DOHH2 (cell line): ENCODE data around the gene INSM1.

ENCODE experiments used
- H3F3A ChIP-seq: fragments of 200-600 bp; sonication (generic), shearing (Covaris generic); 2 replicates; pipeline ENCODE4 v1.6.0; 2016; ENCODE audit warnings: antibody characterized with exemption, mild to moderate bottlenecking; ENCODE audit not compliant: control insufficient read depth, insufficient read depth
- H3K27ac ChIP-seq: fragments of 200-600 bp; sonication (generic); 2 replicates; pipeline ENCODE4 v1.5.1; 2014; ENCODE audit warnings: low read depth, mild to moderate bottlenecking, low read length, moderate library complexity
- H3K27me3 ChIP-seq: fragments of 200-600 bp; sonication (generic); 2 replicates; pipeline ENCODE4 v1.6.1; 2014; ENCODE audit warnings: mild to moderate bottlenecking, low read length, mixed read lengths; ENCODE audit not compliant: control insufficient read depth
- H3K36me3 ChIP-seq: fragments of 200-600 bp; sonication (generic); 2 replicates; pipeline ENCODE4 v1.6.1; 2014; ENCODE audit warnings: mild to moderate bottlenecking, low read length, moderate library complexity, mixed read lengths; ENCODE audit not compliant: control insufficient read depth
- H3K4me1 ChIP-seq: fragments of 200-600 bp; sonication (generic); 2 replicates; pipeline ENCODE4 v1.6.1; 2014; ENCODE audit warnings: mild to moderate bottlenecking, low read length, mixed read lengths; ENCODE audit not compliant: control insufficient read depth
- H3K4me2 ChIP-seq: fragments of 200-600 bp; sonication (generic); 2 replicates; pipeline ENCODE4 v1.6.0; 2014; ENCODE audit warnings: mild to moderate bottlenecking, low read length, moderate library complexity
- H3K4me3 ChIP-seq: fragments of 200-600 bp; sonication (generic); 2 replicates; pipeline ENCODE4 v1.5.1; 2014; ENCODE audit warnings: mild to moderate bottlenecking, low read length, mixed read lengths
- H3K79me2 ChIP-seq: fragments of 200-600 bp; sonication (generic); 2 replicates; pipeline ENCODE4 v1.6.1; 2014; ENCODE audit warnings: mild to moderate bottlenecking, low read length, mixed read lengths; ENCODE audit not compliant: control insufficient read depth
- H3K9me2 ChIP-seq: fragments of 200-600 bp; sonication (generic); replicated peaks from 2 replicates; pipeline ENCODE4 v1.6.1; 2014; ENCODE audit warnings: mild to moderate bottlenecking, low read length, mixed read lengths; ENCODE audit not compliant: control insufficient read depth
- H3K9me3 ChIP-seq: fragments of 200-600 bp; sonication (generic); 2 replicates; pipeline ENCODE4 v1.6.1; 2014; ENCODE audit warnings: antibody characterized with exemption, low read length, mixed read lengths; ENCODE audit not compliant: control insufficient read depth, insufficient read depth
- H4K20me1 ChIP-seq: fragments of 200-600 bp; sonication (generic); 2 replicates; pipeline ENCODE4 v1.6.0; 2014; ENCODE audit warnings: low read depth, mild to moderate bottlenecking, antibody characterized with exemption, low read length, moderate library complexity; ENCODE audit not compliant: control insufficient read depth, insufficient read depth
- EZH2phosphoT487 ChIP-seq: fragments of 200-600 bp; sonication (generic); IDR thresholded peaks from 2 replicates; pipeline ENCODE4 v1.6.1; 2017; ENCODE audit warnings: borderline replicate concordance, mild to moderate bottlenecking, antibody characterized with exemption, low read length, moderate library complexity, mixed read lengths
- TF ChIP-seq, protein P1 (sequence below): fragments of 200-600 bp; sonication (generic); IDR thresholded peaks from one replicate; pipeline ENCODE4 v1.5.1; 2014; ENCODE audit warnings: antibody characterized with exemption, mild to moderate bottlenecking, low read depth, low read length; ENCODE audit not compliant: poor library complexity, severe bottlenecking

INSM1 gene

DNA sequence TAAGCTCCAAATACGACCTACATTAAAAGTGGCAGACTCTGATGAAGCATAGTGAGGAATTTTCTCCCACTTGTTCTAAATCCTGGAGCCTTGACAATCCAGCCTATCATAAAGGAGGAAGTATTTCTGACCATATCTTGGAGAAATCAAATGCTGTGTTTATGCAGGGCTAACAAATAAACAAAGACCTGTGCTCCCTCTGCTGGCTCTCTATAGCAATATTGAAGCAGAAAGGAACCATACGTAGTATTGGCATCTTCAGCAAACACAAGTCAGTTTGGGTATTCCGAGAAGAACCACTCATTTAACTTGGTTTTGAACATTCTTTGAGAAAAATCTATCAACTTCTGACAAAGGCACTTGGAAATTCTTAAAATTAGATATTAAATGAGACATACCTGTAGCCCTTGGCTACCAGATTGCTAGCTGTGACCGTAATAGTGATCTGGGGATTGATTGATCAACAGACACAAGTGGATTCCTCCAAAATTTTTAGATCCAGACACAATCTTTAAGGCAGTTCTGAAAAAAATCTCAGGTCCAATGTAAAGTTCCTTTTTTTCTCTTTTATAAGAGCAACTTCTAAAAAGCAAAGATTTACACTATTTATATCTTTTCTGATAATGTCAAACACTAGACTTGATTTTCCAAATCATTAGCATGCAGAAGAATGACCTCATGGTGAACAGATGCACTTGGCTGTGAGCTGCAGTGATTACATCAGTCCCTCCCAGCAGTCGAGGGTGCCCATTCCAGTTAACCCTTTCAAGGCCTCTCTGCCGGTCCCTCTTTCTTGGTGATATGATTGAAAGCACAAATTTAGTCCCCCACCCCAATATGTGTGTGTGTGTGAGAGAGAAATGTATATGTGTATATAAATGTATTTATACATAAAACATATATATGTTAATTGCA, 40.2 kb downstream of the INSM1 start:
- TF ChIP-seq, protein P1, sequence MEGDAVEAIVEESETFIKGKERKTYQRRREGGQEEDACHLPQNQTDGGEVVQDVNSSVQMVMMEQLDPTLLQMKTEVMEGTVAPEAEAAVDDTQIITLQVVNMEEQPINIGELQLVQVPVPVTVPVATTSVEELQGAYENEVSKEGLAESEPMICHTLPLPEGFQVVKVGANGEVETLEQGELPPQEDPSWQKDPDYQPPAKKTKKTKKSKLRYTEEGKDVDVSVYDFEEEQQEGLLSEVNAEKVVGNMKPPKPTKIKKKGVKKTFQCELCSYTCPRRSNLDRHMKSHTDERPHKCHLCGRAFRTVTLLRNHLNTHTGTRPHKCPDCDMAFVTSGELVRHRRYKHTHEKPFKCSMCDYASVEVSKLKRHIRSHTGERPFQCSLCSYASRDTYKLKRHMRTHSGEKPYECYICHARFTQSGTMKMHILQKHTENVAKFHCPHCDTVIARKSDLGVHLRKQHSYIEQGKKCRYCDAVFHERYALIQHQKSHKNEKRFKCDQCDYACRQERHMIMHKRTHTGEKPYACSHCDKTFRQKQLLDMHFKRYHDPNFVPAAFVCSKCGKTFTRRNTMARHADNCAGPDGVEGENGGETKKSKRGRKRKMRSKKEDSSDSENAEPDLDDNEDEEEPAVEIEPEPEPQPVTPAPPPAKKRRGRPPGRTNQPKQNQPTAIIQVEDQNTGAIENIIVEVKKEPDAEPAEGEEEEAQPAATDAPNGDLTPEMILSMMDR, result peak; percentile 32
- TF ChIP-seq EZH2phosphoT487, result no peak
- no peaks in the 10 kb centered on the region for H3K36me3 ChIP-seq
- H3K27me3 ChIP-seq, result no peaks in the 10 kb centered on the region
- H4K20me1 ChIP-seq, result no peaks in the 10 kb centered on the region
- H3K4me3 ChIP-seq, result no peak overlapping the region
- no peak overlapping the region for H3K4me2 ChIP-seq
- no peaks in the 10 kb centered on the region for H3K9me2 ChIP-seq
- no peaks in the 10 kb centered on the region for H3K9me3 ChIP-seq
- no peaks in the 10 kb centered on the region for H3K4me1 ChIP-seq
- no peaks in the 10 kb centered on the region for H3K79me2 ChIP-seq
- no peaks in the 10 kb centered on the region for H3F3A ChIP-seq
- no peak overlapping the region for H3K27ac ChIP-seq

DNA sequence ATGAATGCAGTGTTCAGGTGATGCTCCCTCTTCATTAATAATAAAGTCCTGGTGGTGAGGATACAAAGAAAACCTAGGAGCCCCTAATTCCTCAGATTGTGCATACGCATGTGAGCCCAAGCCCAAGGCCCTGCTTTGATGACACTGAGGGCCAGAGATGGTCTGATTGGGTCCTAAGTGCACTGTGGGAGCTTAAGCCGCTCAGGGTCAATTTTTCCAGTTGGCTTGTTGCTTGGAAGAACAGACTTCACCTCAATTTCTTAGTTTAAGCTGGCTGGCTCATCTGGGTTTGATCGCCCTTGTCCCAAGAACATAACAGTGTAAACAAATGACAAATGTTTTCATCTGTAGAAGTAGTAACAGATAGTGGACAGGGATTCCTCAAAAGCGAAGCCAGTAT, 41.4 kb downstream of the INSM1 start:
- no peaks in the 10 kb centered on the region for H3K9me3 ChIP-seq
- no peak overlapping the region for H3K4me2 ChIP-seq
- H4K20me1 ChIP-seq, result no peaks in the 10 kb centered on the region
- H3K4me3 ChIP-seq, result no peak overlapping the region
- H3K27ac ChIP-seq, result no peak overlapping the region
- no peaks in the 10 kb centered on the region for H3K4me1 ChIP-seq
- H3K36me3 ChIP-seq, result no peaks in the 10 kb centered on the region
- H3K9me2 ChIP-seq, result no peaks in the 10 kb centered on the region
- H3K27me3 ChIP-seq, result no peaks in the 10 kb centered on the region
- TF ChIP-seq, protein P1, result no peak
- TF ChIP-seq EZH2phosphoT487, result no peak
- H3K79me2 ChIP-seq, result no peaks in the 10 kb centered on the region
- H3F3A ChIP-seq, result no peaks in the 10 kb centered on the region

- no peaks in the 10 kb centered on the region for H3K9me2 ChIP-seq
- no peak overlapping the region for H3K4me2 ChIP-seq
- no peak overlapping the region for H3K4me3 ChIP-seq
- H3K27me3 ChIP-seq, result no peaks in the 10 kb centered on the region
- TF ChIP-seq EZH2phosphoT487, result no peak
- TF ChIP-seq, protein P1, result no peak
- no peaks in the 10 kb centered on the region for H3K36me3 ChIP-seq
- H4K20me1 ChIP-seq, result no peaks in the 10 kb centered on the region
- H3K79me2 ChIP-seq, result no peaks in the 10 kb centered on the region
- no peak overlapping the region for H3K27ac ChIP-seq
- no peaks in the 10 kb centered on the region for H3K9me3 ChIP-seq
- H3F3A ChIP-seq, result no peaks in the 10 kb centered on the region
- H3K4me1 ChIP-seq, result no peaks in the 10 kb centered on the region
These were observed 42.8 kb downstream of the INSM1 start for GRCh38 chr20:20410678-20411077.
